Esophagus squamous epithelium (tissue), 5 donors: ENCODE measurements around the gene TBC1D10A. TPM values are rescaled to one million over a fixed set of nuclear protein-coding genes. Genes with fewer than 3 reads are reported as not detected.

Experiments used
- DNase-seq: peaks from one replicate; lab custom pipeline; 2025; lab: John Stamatoyannopoulos, UW
- H3K27ac ChIP-seq, 4 donors: fragments of 200-600 bp; sonication (generic); one replicate each; pipeline ENCODE4 v1.5.1; 2016 to 2019; ENCODE audit warnings: mild to moderate bottlenecking in 1 of 4
- H3K27me3 ChIP-seq, 4 donors: fragments of 200-600 bp; sonication (generic); 1 replicate in 3 of 4; 2 replicates in 1 of 4; pipeline versions ENCODE4 v1.5.1 to v1.6.0; 2017 to 2021; ENCODE audit warnings: antibody characterized with exemption in 1 of 4
- H3K36me3 ChIP-seq, 3 donors: fragments of 200-600 bp; sonication (generic); one replicate each; pipeline ENCODE4 v1.5.1; 2016 to 2019
- H3K4me1 ChIP-seq, 3 donors: fragments of 200-600 bp; sonication (generic); one replicate each; pipeline ENCODE4 v1.5.1; 2017 to 2019
- H3K4me3 ChIP-seq, 4 donors: fragments of 200-600 bp; sonication (generic); 1 replicate in 3 of 4; 2 replicates in 1 of 4; pipeline ENCODE4 v1.5.1; 2016 to 2019; ENCODE audit warnings: mild to moderate bottlenecking in 2 of 4, moderate library complexity in 1 of 4
- H3K9me3 ChIP-seq, 3 donors: fragments of 200-600 bp; sonication (generic); one replicate each; pipeline ENCODE4 v1.5.1; 2016 to 2019
- CTCF ChIP-seq, 6 experiments: fragments of 450-650 bp in 4 of 6; fragments of 200-600 bp in 2 of 6; sonication (generic) in 2 of 6; IDR thresholded peaks; one replicate each; pipeline ENCODE4 v1.5.1; 2016 to 2019; ENCODE audit warnings: antibody characterized with exemption in 6 of 6, mild to moderate bottlenecking in 4 of 6, moderate library complexity in 4 of 6
- POLR2A ChIP-seq, 4 donors: fragments of 450-650 bp; IDR thresholded peaks; one replicate each; pipeline ENCODE4 v1.6.1; 2017; ENCODE audit warnings: antibody characterized with exemption in 4 of 4, mild to moderate bottlenecking in 4 of 4, moderate library complexity in 3 of 4
- WGBS, 2 donors: methylation state at CpG; one replicate each; pipeline ENCODE4 v1.1.5; 2018; 5-methylcytosine and 5-hydroxymethylcytosine counted together
- intact Hi-C: fragments of 100-400 bp; cut with DNase I; formaldehyde crosslinking; loops from one replicate; pipeline ENCODE4 v1.15.0; 2022
- total RNA-seq, 4 donors: library from RNA; depleted of rRNA; stranded (reverse); fragments of >200 nt; gene quantifications; one replicate each; pipeline ENCODE4 v1.1.0, GENCODE V29; 2016
- donor health status: DM: yes; HTN: yes; CAD: no.

The TBC1D10A gene
- 10 to 100 TPM; 40.7 to 55.1 (median 47.0) TPM for total RNA-seq

GRCh38 chr22:30326706-30327362 lies at the start of gene TBC1D10A:
Gene TBC1D10A (minus strand): TSS chr22:30326941. CDS start chr22:30326881, 60 bp downstream.
- H3K27ac ChIP-seq: peak within 1 kb of the TSS; percentile 96 to 99 (median 99)
- peak within 1 kb of the TSS; percentile 94 to 100 (median 98) for H3K4me3 ChIP-seq
- TF ChIP-seq POLR2A (IDR thresholded peaks at IDR 0.05): peak in 3 of 4 donors; percentile 79 to 97 (median 94)
- TF ChIP-seq CTCF (IDR thresholded peaks at IDR 0.05): peak in 1 of 6 experiments; percentile 2
- WGBS, 2 donors: 0% methylated on average over 3 to 9 of the region's 69 CpGs
- peaks cover 32 to 60% (median 36%) of the 10 kb centered on the region in 3 donors for H3K4me1 ChIP-seq
- intact Hi-C loops: loop anchor here (5.0 kb wide), 1 partner anchor 40 kb away; the partner anchor contains the start of gene CASTOR1
- peak; percentile 63 for DNase-seq
- H3K9me3 ChIP-seq: no peaks in the 10 kb centered on the region
- H3K27me3 ChIP-seq: no peaks in the 10 kb centered on the region
- peaks cover 0 to 36% (median 3%) of the 10 kb centered on the region in 3 donors for H3K36me3 ChIP-seq

DNA sequence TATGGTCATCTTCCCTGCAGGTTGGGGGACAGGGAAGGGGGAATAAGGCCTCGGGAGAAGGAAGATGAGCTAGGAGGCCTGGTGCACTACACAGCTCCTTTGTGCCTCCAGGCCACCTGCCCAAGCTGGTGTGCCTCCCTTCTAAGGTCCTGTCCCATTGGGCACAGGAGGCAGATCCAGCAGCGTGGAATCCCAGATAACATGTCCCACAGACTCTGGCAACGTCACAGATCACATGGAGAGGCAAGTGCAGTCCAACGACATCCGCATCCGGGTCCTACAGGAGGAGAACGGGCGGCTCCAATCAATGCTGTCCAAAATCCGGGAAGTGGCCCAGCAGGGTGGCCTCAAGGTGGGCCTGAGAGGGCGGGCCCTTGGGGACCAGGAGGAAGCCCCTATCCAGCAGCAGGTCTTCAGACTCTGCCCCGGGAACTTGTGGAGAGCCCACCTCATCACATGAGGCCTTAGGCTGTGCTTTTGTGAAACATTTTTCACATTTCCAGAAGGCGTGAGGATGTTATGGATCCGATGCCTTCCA lies 48.6 kb upstream of the TBC1D10A start:
- TF ChIP-seq POLR2A (IDR thresholded peaks at IDR 0.05) (no peak), CTCF (IDR thresholded peaks at IDR 0.05) (no peak)
- intact Hi-C loops: no loop called here
- no peak for DNase-seq
- Histone ChIP-seq H3K4me1 (no peaks in the 10 kb centered on the region), H3K27me3 (no peaks in the 10 kb centered on the region), H3K27ac (no peak overlapping the region), H3K4me3 (no peak overlapping the region), H3K9me3 (no peaks in the 10 kb centered on the region), H3K36me3 (peaks cover 0 to 28% (median 0%) of the 10 kb centered on the region in 3 donors)
- WGBS, 2 donors: 91 to 94% methylated on average over 3 to 5 of the region's 13 CpGs

- 60 to 86% methylated on average over 2 to 12 of the region's 33 CpGs for WGBS, 2 donors
- Histone ChIP-seq H3K9me3 (no peaks in the 10 kb centered on the region), H3K27ac (no peak overlapping the region), H3K4me3 (no peak overlapping the region), H3K36me3 (peaks cover 0 to 14% (median 0%) of the 10 kb centered on the region in 3 donors), H3K27me3 (no peaks in the 10 kb centered on the region), H3K4me1 (no peaks in the 10 kb centered on the region)
- intact Hi-C loops: no loop called here
- TF ChIP-seq POLR2A (IDR thresholded peaks at IDR 0.05) (no peak), CTCF (IDR thresholded peaks at IDR 0.05) (no peak)
- DNase-seq: no peak
These were observed 46.9 kb upstream of the TBC1D10A start for GRCh38 chr22:30373331-30374325.

GRCh38 chr22:30372915-30373314 lies 46.2 kb upstream of the TBC1D10A start:
- H3K4me1 ChIP-seq: no peaks in the 10 kb centered on the region
- DNase-seq: no peak
- H3K27me3 ChIP-seq: no peaks in the 10 kb centered on the region
- 43 to 78% methylated on average over 2 to 5 of the region's 8 CpGs for WGBS, 2 donors
- H3K27ac ChIP-seq: no peak overlapping the region
- peaks cover 0 to 13% (median 0%) of the 10 kb centered on the region in 3 donors for H3K36me3 ChIP-seq
- intact Hi-C loops: no loop called here
- TF ChIP-seq POLR2A (IDR thresholded peaks at IDR 0.05): no peak
- TF ChIP-seq CTCF (IDR thresholded peaks at IDR 0.05): no peak
- no peaks in the 10 kb centered on the region for H3K9me3 ChIP-seq
- H3K4me3 ChIP-seq: no peak overlapping the region
